Stimulated activated CD4-positive, alpha-beta T cell treated with anti-CD3 and anti-CD28 coated beads, Interleukin-4, amount 100 ng/mL, for 48 hours (primary cell): Measurements from ENCODE around the gene RPSA.
A peak's percentile ranks its signal among the peaks of the same experiment; 100 is the strongest.
"Not testable (repeated sequence)": the region's sequence is repeated elsewhere in the genome, so short reads cannot be mapped to it uniquely, and the experiment has no call there.

Experiments
- DNase-seq, 2 donors: peaks; one replicate each; pipeline ENCODE4 v3.0.0-alpha.2; 2020; ENCODE audit warnings: low read depth in 2 of 2

RPSA gene

DNA sequence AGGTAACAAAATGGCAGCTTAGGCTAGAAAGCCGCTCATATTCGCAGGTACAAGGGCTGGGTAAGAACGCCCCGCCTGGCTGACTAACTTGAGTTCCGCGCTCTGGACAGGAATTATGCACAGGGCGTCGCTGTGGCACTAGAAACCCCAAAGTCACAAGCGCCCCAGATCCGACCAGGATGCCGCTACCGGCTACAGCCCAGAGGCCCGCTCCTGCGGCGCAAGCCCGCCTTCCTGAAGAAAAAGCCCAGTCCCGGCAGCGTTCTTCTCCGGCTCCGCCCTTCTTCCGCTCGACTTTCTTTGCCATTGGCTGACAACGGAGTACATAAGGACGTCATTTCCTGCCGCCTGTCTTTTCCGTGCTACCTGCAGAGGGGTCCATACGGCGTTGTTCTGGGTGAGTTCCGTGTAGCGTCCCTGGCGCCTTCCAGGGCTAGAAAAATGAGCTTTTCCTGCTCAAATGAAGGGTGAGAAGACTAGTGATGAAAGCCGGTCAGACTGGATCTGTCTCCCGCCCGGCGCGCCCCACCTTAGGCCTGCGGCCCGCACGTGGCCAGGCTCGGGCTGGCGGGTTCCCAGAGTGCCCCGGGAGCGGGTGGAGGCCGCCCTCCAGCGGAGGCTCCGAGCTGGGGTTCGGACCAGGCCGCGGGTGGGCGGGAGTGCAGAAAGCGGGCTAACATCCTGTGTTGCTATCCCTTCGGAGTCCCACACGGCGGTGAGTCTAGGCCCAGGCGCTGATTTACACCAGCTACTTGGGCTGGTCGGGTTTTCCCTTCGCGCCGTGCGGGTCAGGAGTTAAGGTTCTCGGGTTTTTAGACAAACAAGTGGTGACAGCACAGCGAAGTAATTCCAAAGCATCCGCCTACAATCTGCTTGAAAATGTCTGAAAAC is at the start of gene RPSA:
Gene RPSA (plus strand): TSS at position 353 of the 891 bp plus-strand sequence. CDS start 934 bp downstream, outside the sequence.
- peak; percentile 84 to 96 for DNase-seq

DNA sequence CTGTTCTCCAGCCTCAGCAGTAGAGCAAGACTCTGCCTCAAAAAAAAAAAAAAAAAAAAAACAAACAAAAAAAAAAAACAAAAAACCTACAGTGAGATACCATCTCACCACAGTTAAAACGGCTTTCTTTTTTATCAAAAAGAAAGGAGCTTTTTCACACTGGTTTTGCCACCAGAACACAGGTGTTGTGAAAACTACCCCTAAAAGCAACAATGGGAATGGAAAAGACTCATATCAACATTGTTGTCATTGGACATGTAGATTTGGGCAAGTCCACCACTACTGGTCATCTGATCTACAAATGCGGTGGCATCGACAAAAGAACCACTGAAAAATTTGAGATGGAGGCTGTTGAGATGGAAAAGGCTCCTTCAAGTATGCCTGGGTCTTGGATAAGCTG is 48.2 kb upstream of the RPSA start:
- DNase-seq: no peak

DNA sequence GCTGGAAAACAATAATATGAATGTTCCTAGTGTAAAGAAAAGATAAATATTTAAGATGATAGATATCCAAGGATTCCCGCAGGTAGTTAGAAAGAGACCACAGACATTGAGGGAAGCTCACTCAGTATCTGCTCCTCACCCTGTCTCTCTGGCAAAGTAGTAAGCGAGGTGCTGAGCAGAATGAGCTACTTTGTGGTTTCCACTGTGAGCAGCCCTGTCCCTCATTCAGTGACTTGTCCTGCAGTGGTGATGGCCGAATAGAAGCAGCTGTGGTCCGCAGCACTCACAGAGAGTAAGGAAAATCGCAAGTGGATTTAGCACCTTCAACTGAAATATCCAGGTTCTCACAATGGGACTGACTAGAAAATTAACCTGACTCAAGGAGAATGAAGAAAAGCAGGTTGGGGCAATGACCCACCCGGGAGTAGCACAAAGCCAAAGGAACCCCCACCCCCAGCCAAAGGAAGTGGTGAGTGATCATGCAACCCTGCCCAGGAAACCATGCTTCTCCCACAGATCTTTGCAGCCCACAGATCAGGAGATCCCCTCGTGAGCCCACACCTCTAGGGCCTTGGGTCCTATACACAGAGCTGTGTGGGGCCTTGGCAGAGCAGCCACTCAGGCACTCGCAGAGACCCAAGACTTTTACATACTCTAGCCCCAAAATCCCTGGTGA is 45.1 kb upstream of the RPSA start:
- peak in 1 of 2 donors; percentile 30 for DNase-seq

DNA sequence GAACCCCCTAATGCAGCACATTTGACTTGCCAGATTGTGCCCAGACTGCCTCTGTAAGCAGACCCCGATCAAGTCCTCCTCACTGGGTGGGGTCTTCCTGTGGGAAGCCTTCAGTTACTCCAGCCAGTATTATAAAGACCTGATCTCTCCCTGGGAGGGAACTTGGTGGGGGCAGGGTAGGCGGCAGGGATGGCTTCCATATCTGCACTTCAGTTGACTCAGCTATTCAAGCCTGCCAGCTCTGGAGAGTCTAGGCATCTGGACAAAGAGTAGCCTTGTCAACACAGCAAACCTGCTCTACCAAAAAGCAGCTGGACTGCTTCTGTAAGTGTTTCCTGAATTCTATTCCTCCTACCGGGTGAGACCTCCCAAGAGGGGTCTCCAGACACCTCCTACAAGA is 44.3 kb upstream of the RPSA start:
- DNase-seq: no peak

DNA sequence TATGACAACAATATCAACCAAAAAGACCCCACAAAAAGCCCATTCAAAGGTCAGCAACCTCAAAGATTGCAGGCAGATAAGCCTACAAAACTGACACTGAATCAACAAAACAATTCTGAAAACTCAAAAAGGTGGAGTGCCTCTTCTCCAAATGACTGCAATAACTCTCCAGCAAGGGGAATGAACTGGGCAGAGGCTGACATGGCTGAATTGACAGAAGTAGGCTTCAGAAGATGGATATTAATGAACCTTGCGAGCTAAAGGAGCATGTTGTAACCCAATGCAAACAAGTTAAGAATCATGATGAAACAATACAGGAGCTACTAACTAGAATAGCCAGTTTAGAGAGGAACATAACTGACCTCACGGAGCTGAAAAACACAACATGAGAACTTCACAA is 43.7 kb upstream of the RPSA start:
- DNase-seq: no peak

DNA sequence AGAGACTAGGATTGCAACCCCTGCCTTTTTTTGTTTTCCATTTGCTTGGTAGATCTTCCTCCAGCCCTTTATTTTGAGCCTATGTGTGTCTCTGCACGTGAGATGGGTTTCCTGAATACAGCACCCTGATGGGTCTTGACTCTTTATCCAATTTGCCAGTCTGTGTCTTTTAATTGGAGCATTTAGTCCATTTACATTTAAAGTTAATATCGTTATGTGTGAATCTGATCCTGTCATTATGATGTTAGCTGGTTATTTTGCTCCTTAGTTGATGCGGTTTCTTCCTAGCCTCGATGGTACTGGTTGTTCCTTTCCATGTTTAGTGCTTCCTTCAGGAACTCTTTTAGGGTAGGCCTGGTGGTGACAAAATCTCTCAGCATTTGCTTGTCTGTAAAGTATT is 36.1 kb upstream of the RPSA start:
- DNase-seq: not testable (repeated sequence)

DNA sequence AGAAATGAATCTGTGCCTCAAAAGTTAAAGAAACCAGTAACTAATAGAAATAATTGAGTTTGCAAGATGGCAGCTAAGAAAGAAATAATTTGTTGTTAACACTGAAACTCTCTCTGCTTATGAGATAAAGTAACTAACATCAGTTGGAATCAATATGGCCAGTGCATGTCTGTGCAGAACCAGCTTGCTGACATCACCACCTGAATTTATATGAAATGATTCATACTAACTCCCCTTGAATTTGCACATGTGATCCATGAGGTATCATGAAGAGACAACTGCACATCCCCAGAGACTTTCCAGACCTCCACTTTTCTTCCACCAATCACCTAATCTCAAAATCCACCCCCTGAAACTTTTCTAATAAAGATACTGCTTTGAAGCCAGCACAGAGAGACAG is 33.7 kb upstream of the RPSA start:
- no peak for DNase-seq

DNA sequence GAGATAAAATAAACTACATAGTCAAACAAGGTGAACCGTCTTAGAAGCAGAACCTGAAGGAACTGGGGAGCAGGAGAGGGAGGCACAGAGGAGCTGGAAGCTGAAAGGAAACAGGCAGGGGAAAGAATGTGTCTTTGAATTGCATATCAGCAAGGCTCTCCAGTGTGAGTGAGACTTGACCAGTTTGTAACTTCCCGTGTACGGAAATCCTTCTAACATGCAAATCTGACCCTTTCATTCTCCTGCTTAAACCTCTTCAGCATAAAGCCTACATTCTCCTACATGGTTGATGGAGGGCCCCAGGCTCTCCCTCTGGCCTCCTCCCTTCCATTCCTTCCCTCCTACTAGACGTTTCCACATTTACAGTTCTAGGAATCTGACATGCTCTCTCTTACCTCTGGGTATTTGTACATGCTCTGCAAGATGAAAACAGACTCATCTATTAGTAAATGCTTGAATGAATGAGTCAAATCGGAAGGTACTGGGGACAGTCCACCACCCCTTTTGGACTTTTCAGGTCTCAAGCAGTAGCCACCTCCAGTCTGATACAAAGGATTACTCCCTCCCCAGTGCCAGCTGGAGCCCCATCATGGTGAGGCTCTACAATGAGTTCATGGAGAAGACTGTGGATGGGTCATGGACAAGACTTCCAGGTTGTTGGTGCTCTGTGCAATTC is 29.4 kb upstream of the RPSA start:
- no peak for DNase-seq

DNA sequence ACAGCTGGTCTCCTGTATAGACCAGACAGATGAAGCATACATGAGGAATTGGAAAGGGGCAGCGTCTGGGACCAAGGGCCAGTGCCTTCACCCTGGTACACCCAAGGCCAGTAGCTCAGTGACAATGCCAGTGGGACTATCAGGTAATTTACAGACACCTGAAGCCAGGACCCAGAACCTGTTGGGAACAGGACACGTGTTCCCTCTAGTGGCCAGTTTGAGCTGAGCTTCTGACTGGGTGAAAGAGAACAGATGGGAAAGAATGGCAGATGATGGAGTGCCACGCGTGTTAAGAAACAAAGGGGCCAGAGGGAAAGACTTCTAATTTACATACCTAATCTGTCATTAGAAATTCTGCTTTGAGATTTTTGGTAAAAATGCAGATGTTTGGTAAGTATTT is 28.4 kb upstream of the RPSA start:
- peak; percentile 25 to 49 for DNase-seq

DNA sequence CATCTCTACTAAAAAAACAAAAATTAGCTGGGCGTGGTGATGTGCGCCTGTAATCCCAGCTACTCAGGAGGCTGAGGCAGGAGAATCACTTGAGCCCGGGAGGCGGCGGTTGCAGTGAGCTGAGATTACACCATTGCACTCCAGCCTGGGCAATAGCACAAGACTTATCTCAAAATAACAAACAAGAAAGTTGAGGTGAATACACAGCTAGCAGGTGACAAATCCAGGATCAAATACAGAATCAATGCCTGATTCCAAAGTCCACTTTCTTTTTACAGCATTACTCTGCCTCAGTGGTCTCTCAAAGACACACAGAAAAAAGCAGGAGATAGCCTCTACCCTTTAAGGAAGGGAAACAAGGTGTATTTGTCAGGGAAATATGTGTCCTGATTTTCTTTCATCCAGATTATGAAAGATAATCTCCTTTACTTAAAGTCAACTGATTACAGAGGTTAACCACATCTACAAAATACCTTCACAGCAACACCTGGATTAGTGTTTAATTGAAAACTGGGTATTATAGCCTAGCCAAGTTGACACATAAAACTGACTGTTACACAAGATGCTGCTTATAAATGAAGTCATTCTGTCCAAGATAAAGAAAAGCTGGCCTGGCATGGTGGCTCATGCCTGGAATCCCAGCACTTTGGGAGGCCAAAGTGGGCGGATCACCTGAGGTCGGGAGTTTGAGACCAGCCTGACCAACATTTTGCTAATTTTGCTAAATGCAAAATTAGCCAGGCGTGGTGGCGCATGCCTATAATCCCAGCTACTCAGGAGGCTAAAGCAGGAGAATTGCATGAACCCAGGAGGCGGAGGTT is 27.4 kb upstream of the RPSA start:
- no peak for DNase-seq

DNA sequence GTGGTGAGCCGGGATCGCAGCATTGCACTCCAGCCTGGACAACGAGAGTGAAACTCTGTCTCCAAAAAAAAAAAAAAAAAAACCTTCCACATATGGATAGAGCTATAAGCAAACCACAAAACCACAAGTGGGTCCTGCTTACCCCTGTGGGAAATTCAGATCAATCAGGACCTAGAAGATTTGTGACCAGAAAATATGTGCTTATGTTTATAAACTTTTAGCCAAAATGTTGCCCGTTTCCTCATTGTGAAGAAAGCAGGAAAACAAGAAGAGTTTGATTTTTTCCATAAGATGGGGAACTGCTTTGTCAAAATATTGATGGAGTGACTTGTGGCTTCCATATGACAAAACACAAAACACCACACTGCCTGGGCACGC is 26.8 kb upstream of the RPSA start:
- no peak for DNase-seq

DNA sequence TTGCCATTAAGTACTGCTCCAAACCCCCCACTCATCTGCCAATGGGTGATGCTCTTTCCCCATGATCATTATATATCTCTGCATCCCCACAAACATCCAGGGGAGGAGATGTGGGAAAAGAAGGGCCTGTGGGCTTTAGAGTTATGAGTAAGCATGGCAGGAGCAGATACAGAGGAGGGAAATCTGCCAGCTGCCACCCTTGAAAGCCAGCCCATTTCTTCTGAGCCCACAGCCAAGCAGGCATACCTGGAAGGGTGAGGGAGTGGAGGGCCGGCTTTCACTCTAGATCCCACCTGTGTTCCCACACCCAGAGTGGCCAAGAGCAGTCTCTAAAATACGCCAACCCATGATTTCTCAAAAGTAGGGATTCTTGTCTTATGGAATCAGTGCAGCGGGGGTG is 25.1 kb upstream of the RPSA start:
- DNase-seq: no peak

DNA sequence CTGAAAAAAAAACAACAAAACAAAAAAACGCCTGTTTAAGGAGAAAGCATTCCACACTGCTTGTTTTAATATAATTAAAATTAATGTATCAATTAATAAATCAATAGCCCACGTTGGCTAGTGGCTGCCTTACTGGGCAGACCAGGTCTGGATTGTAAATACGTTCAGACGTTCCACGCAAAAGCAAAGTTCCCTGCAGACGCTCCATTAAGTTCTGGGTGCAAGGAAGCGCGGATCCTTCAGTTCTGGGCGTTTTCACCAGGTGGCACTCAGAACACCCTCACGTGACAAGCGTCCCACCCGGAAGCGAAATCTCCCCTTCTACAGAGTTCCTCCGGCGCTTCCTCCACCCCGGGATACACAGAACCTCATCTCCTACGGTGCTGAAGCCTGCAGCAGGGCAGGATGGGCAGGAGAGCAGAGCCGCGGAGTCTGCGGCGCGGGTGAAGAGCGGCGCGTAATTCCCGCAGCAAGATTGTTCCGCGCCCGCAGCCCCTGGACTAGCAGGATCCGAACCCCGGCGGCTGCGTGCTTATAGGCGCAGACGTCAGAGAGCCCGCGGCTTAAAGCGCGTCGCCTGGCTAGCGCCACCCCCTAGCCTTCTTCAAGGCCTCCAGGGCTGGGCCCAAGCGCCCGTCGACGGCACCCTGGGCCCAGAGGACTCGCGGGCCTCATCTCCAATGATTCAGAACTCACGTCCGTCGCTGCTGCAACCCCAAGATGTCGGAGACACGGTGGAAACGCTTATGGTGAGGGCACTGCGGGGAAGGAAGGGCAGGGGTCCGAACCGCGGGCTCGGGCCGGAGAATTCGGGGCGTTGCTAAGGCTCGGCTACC is 23.3 kb upstream of the RPSA start, which contains the start of gene SLC25A38:
Gene SLC25A38 (plus strand): TSS at position 326 of the 836 bp plus-strand sequence. CDS start 355 bp downstream, at position 681.
- peak; percentile 68 to 78 for DNase-seq

DNA sequence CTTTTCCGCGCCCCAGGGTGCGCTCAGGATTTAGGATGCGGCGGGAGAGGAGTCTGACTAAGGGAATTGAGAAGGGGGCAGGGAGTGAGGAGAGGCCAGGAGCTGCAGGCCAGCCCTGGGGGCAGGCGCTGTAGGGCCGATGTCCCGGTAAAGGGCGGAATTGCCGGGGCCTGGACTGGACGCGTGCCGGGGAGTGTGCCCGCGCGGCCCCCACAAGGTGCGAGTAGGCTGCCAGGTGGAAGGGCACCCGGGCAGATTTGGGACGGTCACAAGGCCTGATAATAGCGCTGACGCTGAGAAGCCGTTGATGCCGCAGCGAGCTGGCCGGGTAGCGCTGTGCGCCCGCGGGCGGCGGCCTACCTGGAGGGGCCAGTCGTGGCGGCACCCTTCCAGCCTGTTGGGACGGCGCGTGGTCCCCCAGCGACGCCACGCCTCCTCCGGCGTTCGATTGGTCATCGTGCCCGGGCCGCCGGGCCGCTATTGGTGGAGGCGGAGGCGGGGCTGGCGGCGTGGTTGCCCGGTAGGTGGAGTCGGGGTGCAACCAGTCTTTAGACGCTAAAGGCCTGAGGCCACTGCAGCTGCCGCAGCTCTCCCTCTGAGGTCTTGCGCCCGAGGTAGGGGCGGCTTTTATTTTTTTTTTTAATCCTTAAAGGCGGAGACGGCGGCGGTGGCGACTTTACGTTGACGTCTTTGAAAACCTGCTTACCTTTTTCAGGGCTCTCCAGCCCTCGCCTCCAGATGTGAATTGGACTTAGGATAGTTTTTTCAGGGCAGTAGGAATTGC is 22.4 kb upstream of the RPSA start:
- peak; percentile 94 to 97 for DNase-seq

DNA sequence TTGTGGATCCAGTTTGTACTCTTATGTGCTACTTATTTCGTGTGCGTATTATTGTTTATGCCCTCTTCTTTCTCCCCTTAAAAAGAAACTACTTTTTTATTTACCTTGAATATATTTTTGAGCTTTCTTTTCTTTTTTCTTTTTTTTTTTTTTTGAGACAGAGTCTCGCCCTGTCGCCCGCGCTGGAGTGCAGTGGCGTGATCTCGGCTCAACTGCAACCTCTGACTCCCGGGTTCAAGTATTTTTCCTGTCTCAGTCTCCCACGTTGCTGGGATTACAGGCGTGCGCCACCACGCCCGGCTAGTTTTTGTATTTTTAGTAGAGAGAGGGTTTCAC is 21.9 kb upstream of the RPSA start:
- DNase-seq: no peak

DNA sequence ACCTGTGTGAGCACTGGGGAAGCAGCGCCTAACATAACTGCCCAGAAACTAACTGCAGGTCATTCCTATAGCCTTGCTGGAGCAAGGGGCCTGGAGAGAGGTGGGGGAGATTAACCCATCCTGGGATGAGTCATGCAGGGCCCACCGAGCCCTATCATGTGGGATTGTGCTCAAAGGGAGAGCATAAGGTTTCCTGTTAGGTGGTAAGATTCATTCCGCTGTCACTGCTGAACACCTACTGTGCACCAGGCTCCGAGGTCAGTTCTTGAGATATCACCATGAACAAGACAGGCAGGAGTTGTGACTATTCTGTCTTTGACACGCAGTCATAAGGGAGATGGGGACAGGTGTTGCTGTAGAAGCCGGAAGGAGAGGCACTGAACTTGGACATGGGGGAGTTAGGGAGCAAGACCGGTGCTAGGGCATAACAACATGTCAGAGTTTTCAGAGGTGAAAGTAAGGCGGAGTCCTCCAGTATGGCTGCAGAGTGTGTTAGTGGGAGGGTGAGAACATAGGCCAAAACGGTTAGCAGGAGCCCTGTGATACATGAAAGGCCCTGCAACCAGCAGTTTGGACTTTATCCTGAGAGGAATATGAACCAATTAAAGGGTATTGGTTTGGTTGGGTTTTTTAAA is 20.9 kb upstream of the RPSA start:
- no peak for DNase-seq

DNA sequence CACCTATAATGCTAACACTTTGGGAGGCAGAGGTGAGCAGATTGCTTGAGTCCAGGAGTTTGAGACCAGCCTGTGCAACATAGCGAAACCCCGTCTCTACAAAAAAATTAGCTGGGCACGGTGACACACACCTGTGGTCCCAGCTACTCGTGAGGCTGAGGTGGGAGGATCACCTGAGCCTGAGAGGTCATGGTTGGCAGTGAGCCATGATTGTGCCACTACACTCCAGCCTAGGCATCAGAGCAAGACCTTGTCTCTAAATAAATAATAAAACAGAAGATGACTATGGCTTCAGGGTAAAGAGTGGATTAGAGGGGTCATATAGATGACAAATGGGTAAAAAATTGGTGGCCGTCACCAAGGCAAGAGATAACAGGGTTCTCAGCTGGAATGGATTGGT is 20.2 kb upstream of the RPSA start:
- no peak for DNase-seq

DNA sequence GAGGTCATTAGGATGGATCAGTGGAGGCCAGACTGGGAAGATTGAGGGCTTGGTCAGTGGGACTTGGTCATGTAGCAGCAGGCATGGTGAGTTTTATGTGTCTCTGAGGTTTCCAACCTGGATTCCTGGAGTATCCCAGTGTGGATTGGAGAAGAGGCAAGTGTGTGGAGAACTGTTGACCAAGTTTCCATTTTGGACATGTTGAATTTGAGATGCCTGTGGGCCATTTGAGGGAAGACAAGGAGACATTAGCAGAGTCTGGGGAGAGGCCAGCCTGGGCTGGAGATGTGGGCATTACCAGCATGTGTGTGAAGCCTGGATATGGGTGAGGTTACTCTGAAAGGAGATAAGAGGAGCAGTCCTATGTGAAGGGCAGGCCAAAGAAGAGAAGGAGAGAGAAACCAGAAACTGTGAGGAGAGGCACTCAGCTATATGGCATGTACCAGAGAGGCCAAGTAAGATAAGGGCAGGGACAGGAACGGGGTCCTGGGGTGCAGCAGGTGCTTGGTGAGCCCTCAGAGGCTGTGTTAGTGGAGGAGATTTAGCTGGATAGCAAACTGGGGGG is 19.0 kb upstream of the RPSA start:
- no peak for DNase-seq

DNA sequence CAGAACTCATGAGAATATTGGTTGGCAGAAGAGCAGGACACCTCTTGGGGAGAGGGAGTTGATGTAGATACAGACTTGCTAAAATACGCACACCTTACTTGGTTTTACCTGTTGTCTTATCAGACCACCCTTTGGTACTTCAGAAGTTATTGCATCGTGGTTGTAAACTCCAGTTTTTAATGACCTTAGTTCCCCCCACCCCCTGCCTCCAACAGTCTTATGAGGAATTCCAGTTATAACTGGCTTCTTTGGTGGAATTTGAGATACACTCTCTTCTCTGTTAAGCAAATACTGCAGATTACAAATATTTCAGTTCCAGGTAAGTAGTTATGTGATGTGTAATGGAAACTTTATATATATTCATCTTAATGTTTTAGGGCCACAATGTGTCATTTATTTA is 18.4 kb upstream of the RPSA start:
- DNase-seq: no peak
